Muscle layer of colon (tissue), 2 donors: ENCODE results near the gene RAD54L.
A peak's percentile ranks its signal among the peaks of the same experiment; 100 is the strongest.

Source experiments
- H3K27ac ChIP-seq: one replicate; pipeline ENCODE4 v1.7.0; 2013; ENCODE audit warnings: low read depth, mild to moderate bottlenecking, low read length, moderate library complexity
- H3K27me3 ChIP-seq, 2 donors: one replicate each; pipeline ENCODE4 v1.7.0; 2013; ENCODE audit warnings: low read length in 2 of 2, mild to moderate bottlenecking in 2 of 2; ENCODE audit not compliant: insufficient read depth in 2 of 2, control insufficient read depth in 1 of 2
- H3K36me3 ChIP-seq: one replicate; pipeline ENCODE4 v1.7.0; 2013; ENCODE audit warnings: mild to moderate bottlenecking, low read length; ENCODE audit not compliant: insufficient read depth
- H3K4me1 ChIP-seq: one replicate; pipeline ENCODE4 v1.7.0; 2013; ENCODE audit warnings: mild to moderate bottlenecking, low read length; ENCODE audit not compliant: insufficient read depth
- H3K4me3 ChIP-seq, 2 donors: one replicate each; pipeline ENCODE4 v1.7.0; 2013; ENCODE audit warnings: low read length in 2 of 2, low read depth in 1 of 2, mild to moderate bottlenecking in 1 of 2, moderate library complexity in 1 of 2
- H3K9ac ChIP-seq: one replicate; pipeline ENCODE4 v1.7.0; 2013; ENCODE audit warnings: low read length
- H3K9me3 ChIP-seq: one replicate; pipeline ENCODE4 v1.7.0; 2013; ENCODE audit warnings: mild to moderate bottlenecking, low read length
- donor health status: abdominal sarcoma.
- donor health status: Adenocarcinoma of cecum.

Gene RAD54L

GRCh38 chr1:46289134-46289494, 41.6 kb downstream of the RAD54L start:
- H3K4me3 ChIP-seq = no peak overlapping the region
- H3K27me3 ChIP-seq = no peaks in the 10 kb centered on the region
- no peak overlapping the region for H3K9ac ChIP-seq
- H3K36me3 ChIP-seq = peaks cover 43% of the 10 kb centered on the region
- no peaks in the 10 kb centered on the region for H3K4me1 ChIP-seq
- no peaks in the 10 kb centered on the region for H3K9me3 ChIP-seq
- no peak overlapping the region for H3K27ac ChIP-seq

- H3K4me3 ChIP-seq = no peak overlapping the region
- no peaks in the 10 kb centered on the region for H3K27me3 ChIP-seq
- no peaks in the 10 kb centered on the region for H3K9me3 ChIP-seq
- H3K9ac ChIP-seq = no peak overlapping the region
- peaks cover 43% of the 10 kb centered on the region for H3K36me3 ChIP-seq
- H3K4me1 ChIP-seq = no peaks in the 10 kb centered on the region
- H3K27ac ChIP-seq = no peak overlapping the region
These were observed 42.4 kb downstream of the RAD54L start for GRCh38 chr1:46289976-46290375.

GRCh38 chr1:46295306-46295705, 47.7 kb downstream of the RAD54L start:
- Histone ChIP-seq H3K27ac (no peak overlapping the region), H3K4me1 (peaks cover 11% of the 10 kb centered on the region), H3K4me3 (no peak overlapping the region), H3K9me3 (no peaks in the 10 kb centered on the region), H3K36me3 (peaks cover 38% of the 10 kb centered on the region), H3K27me3 (no peaks in the 10 kb centered on the region), H3K9ac (no peak overlapping the region)

- H3K4me1 ChIP-seq = peaks cover 23% of the 10 kb centered on the region
- no peak overlapping the region for H3K4me3 ChIP-seq
- H3K9ac ChIP-seq = no peak overlapping the region
- H3K36me3 ChIP-seq = peaks cover 38% of the 10 kb centered on the region
- H3K9me3 ChIP-seq = no peaks in the 10 kb centered on the region
- no peaks in the 10 kb centered on the region for H3K27me3 ChIP-seq
- H3K27ac ChIP-seq = no peak overlapping the region
These were observed 50.8 kb downstream of the RAD54L start for GRCh38 chr1:46298387-46298786.

GRCh38 chr1:46300673-46301405, 53.3 kb downstream of the RAD54L start:
- Histone ChIP-seq H3K9ac (peak overlapping the region; percentile 98), H3K27ac (peak overlapping the region; percentile 86), H3K4me1 (peaks cover 30% of the 10 kb centered on the region), H3K4me3 (peak overlapping the region; percentile 89 to 96), H3K27me3 (no peaks in the 10 kb centered on the region), H3K9me3 (no peaks in the 10 kb centered on the region), H3K36me3 (peaks cover 19% of the 10 kb centered on the region)

- Histone ChIP-seq H3K27ac (peak overlapping the region; percentile 86), H3K4me1 (peaks cover 30% of the 10 kb centered on the region), H3K4me3 (peak overlapping the region; percentile 89 to 96), H3K36me3 (peaks cover 16% of the 10 kb centered on the region), H3K9me3 (no peaks in the 10 kb centered on the region), H3K27me3 (no peaks in the 10 kb centered on the region), H3K9ac (peak overlapping the region; percentile 98)
These were observed 53.8 kb downstream of the RAD54L start for GRCh38 chr1:46301406-46301807.

GRCh38 chr1:46301808-46302640, 54.5 kb downstream of the RAD54L start:
- peak overlapping the region; percentile 98 for H3K9ac ChIP-seq
- peak overlapping the region; percentile 89 to 96 for H3K4me3 ChIP-seq
- no peaks in the 10 kb centered on the region for H3K9me3 ChIP-seq
- peaks cover 10% of the 10 kb centered on the region for H3K36me3 ChIP-seq
- no peaks in the 10 kb centered on the region for H3K27me3 ChIP-seq
- peaks cover 30% of the 10 kb centered on the region for H3K4me1 ChIP-seq
- peak overlapping the region; percentile 86 for H3K27ac ChIP-seq

- H3K4me1 ChIP-seq = peaks cover 36% of the 10 kb centered on the region
- H3K27ac ChIP-seq = peak overlapping the region; percentile 86
- peaks cover 4% of the 10 kb centered on the region for H3K36me3 ChIP-seq
- H3K9me3 ChIP-seq = no peaks in the 10 kb centered on the region
- H3K4me3 ChIP-seq = peak overlapping the region; percentile 89 to 96
- peak overlapping the region; percentile 98 for H3K9ac ChIP-seq
- H3K27me3 ChIP-seq = no peaks in the 10 kb centered on the region
These were observed 55.1 kb downstream of the RAD54L start for GRCh38 chr1:46302641-46303037.

- Histone ChIP-seq H3K4me1 (peaks cover 38% of the 10 kb centered on the region), H3K27ac (peak within 1 kb of the TSS; percentile 86), H3K9ac (peak within 1 kb of the TSS; percentile 98), H3K36me3 (no peaks in the 10 kb centered on the region), H3K4me3 (peak within 1 kb of the TSS; percentile 89 to 96), H3K27me3 (no peaks in the 10 kb centered on the region), H3K9me3 (no peaks in the 10 kb centered on the region)
These were observed 55.7 kb downstream of the RAD54L start, which contains the start of the genes LRRC41 and UQCRH for GRCh38 chr1:46303038-46303871. TSS of gene LRRC41 (minus strand) at chr1:46303616. CDS start at chr1:46303322, 294 bp downstream. TSS of gene UQCRH (plus strand) at chr1:46303698. CDS start at chr1:46303767, 69 bp downstream.

- Histone ChIP-seq H3K4me3 (peak overlapping the region; percentile 57 to 96), H3K27me3 (no peaks in the 10 kb centered on the region), H3K9me3 (no peaks in the 10 kb centered on the region), H3K4me1 (peaks cover 32% of the 10 kb centered on the region), H3K36me3 (no peaks in the 10 kb centered on the region), H3K27ac (peak overlapping the region; percentile 86), H3K9ac (peak overlapping the region; percentile 76)
These were observed 56.3 kb downstream of the RAD54L start for GRCh38 chr1:46303872-46304326.

GRCh38 chr1:46306159-46306530, 58.6 kb downstream of the RAD54L start:
- Histone ChIP-seq H3K4me1 (peaks cover 18% of the 10 kb centered on the region), H3K9ac (no peak overlapping the region), H3K9me3 (no peaks in the 10 kb centered on the region), H3K4me3 (no peak overlapping the region), H3K27me3 (no peaks in the 10 kb centered on the region), H3K27ac (no peak overlapping the region), H3K36me3 (peaks cover 13% of the 10 kb centered on the region)
